Breast epithelium (tissue), 3 donors: Measurements from ENCODE around the gene LRRC46.

ENCODE experiments used
- POLR2A ChIP-seq: fragments of 450-650 bp; IDR thresholded peaks from one replicate; pipeline ENCODE4 v1.6.1; 2016; ENCODE audit warnings: antibody characterized with exemption, mild to moderate bottlenecking, moderate library complexity
- TF ChIP-seq, protein P1 (sequence below), 3 donors: fragments of 450-650 bp; IDR thresholded peaks; one replicate each; pipeline ENCODE4 v1.5.1; 2016 to 2017; ENCODE audit warnings: antibody characterized with exemption in 3 of 3, mild to moderate bottlenecking in 3 of 3, moderate library complexity in 3 of 3

GRCh38 chr17:47869114-47869513 is 37.6 kb downstream of the LRRC46 start:
- TF ChIP-seq, protein P1, sequence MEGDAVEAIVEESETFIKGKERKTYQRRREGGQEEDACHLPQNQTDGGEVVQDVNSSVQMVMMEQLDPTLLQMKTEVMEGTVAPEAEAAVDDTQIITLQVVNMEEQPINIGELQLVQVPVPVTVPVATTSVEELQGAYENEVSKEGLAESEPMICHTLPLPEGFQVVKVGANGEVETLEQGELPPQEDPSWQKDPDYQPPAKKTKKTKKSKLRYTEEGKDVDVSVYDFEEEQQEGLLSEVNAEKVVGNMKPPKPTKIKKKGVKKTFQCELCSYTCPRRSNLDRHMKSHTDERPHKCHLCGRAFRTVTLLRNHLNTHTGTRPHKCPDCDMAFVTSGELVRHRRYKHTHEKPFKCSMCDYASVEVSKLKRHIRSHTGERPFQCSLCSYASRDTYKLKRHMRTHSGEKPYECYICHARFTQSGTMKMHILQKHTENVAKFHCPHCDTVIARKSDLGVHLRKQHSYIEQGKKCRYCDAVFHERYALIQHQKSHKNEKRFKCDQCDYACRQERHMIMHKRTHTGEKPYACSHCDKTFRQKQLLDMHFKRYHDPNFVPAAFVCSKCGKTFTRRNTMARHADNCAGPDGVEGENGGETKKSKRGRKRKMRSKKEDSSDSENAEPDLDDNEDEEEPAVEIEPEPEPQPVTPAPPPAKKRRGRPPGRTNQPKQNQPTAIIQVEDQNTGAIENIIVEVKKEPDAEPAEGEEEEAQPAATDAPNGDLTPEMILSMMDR (IDR thresholded peaks at IDR 0.05): no peak
- TF ChIP-seq POLR2A: no peak
